GM06990 (cell line): Measurements from ENCODE around the gene DHX57.

Experiments used
- DNase-seq: peaks from one replicate; pipeline ENCODE4 v3.0.0-alpha.2; 2011; ENCODE audit not compliant: insufficient read length; ENCODE audit errors: extremely low read depth
- H3K27me3 ChIP-seq: replicated peaks from 2 replicates; pipeline ENCODE4 v1.6.0; 2011; ENCODE audit warnings: low read length; ENCODE audit not compliant: control insufficient read depth, insufficient read depth
- H3K36me3 ChIP-seq: 2 replicates; pipeline ENCODE4 v1.5.1; 2011; ENCODE audit warnings: low read length; ENCODE audit not compliant: control insufficient read depth, insufficient read depth
- H3K4me3 ChIP-seq: replicated peaks from 2 replicates; pipeline ENCODE4 v1.5.1; 2011; ENCODE audit warnings: low read depth, mild to moderate bottlenecking, control low read depth, low read length
- TF ChIP-seq, protein P1 (sequence below): IDR thresholded peaks from 2 replicates; pipeline ENCODE4 v1.5.1; 2011; ENCODE audit warnings: low read length, control low read depth, mild to moderate bottlenecking, inconsistent platforms; ENCODE audit not compliant: insufficient read depth, poor library complexity, severe bottlenecking

DHX57 gene

DNA sequence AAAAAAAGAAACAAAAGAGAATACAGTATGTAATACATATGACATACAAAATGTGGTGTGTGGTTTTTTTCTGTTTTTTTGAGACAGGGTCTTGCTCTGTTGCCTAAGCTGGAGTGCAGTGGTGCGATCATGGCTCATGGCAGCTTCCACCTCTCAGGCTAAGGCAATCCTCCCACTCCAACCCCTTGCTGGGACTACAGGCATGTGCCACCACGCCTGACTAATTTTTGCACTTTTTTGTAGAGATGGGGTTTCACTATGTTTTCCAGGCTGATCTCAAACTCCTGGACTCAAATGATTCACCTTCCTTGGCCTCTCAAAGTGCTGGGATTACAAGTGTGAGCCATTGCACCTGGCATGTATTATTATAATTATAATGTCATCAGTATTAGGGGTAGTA lies 38.9 kb downstream of the DHX57 start:
- TF ChIP-seq, protein P1, sequence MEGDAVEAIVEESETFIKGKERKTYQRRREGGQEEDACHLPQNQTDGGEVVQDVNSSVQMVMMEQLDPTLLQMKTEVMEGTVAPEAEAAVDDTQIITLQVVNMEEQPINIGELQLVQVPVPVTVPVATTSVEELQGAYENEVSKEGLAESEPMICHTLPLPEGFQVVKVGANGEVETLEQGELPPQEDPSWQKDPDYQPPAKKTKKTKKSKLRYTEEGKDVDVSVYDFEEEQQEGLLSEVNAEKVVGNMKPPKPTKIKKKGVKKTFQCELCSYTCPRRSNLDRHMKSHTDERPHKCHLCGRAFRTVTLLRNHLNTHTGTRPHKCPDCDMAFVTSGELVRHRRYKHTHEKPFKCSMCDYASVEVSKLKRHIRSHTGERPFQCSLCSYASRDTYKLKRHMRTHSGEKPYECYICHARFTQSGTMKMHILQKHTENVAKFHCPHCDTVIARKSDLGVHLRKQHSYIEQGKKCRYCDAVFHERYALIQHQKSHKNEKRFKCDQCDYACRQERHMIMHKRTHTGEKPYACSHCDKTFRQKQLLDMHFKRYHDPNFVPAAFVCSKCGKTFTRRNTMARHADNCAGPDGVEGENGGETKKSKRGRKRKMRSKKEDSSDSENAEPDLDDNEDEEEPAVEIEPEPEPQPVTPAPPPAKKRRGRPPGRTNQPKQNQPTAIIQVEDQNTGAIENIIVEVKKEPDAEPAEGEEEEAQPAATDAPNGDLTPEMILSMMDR = no peak
- H3K4me3 ChIP-seq = no peak overlapping the region
- peak; percentile 10 for DNase-seq
- H3K27me3 ChIP-seq = no peaks in the 10 kb centered on the region
- no peaks in the 10 kb centered on the region; the same call in none of the 2 replicates for H3K36me3 ChIP-seq

DNA sequence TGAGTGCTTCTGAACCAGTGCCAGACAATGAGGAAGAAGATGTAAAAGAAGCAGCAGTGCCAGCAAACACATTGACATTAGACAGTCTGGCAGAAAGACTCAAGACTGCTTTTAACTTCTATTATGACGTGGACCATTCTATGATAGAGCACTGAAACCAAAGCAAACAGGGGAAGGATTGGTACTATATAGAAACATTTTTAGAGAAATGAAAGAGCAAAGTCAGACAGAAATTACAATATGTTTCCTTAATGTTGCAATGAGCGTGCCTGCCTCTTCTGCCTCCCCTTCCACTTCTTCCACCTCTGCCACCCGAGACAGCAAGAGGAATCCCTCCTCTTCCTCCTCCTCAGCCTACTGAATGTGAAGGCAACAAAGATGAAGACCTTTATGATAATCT lies 39.7 kb downstream of the DHX57 start:
- TF ChIP-seq, protein P1 = no peak

DNA sequence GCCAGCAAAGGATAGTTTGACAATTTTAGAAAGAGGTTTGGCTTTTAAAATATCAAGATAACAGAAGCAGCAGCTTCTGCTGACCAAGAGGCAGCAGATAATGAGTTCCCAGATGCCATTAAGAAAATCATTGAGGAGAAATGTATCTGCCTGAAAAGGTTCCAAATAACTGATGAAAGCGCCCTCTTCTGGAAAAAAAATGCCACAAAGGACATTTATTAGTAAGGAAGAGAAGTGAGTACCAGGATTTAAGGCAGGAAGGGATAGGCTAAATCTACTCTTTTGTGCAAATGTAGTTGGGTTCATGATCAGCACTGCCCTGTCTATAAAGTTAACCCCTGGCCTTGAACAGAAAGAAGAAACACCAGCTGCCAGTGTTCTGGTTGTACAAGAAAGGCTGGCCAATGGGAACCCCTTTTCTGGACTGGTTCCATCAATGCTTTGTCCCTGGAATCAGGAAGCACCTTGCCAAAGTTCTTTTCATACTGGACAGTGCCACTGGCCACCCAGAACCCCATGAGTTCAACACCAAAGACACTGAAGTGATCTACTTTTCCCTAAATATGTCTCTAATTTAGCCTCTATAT lies 40.6 kb downstream of the DHX57 start:
- Histone ChIP-seq H3K36me3 (no peaks in the 10 kb centered on the region; the same call in none of the 2 replicates), H3K4me3 (no peak overlapping the region), H3K27me3 (no peaks in the 10 kb centered on the region)
- no peak for DNase-seq
- TF ChIP-seq, protein P1 = peak; percentile 41

More for the DNA sequence above, 39.7 kb downstream of the DHX57 start:
- no peaks in the 10 kb centered on the region; the same call in none of the 2 replicates for H3K36me3 ChIP-seq
- peak; percentile 67 for DNase-seq
- H3K27me3 ChIP-seq = no peaks in the 10 kb centered on the region
- H3K4me3 ChIP-seq = no peak overlapping the region

DNA sequence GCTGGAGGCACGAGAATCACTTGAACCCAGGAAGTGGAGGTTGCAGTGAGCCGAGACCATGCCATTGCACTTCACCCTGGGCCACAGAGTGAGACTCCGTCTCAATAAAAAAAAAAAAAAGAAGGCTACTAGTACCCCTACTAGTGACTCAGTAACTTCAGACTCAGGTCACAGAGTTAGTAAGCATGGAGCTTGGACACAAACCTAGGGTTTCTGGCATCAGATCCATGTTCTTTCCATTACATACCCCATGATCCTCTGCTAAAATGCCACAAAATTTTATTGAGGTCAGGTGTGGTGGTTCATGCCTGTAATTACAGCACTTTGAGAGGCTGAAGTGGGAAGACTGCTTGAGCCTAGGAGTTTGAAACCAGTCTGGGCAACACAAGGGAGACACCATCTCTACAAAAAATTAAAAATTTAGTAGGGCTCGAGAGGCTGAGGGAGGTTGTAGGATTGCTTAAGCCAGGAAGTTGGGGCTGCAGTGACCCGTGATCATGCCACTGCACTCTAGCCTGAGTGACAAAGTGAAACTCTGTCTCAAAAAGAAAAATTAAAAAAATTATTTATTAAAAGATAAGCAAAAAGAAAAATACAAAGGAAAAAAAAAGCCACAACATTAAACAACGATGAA lies 45.1 kb downstream of the DHX57 start:
- no peak for DNase-seq
- H3K27me3 ChIP-seq = no peaks in the 10 kb centered on the region
- H3K4me3 ChIP-seq = no peak overlapping the region
- no peaks in the 10 kb centered on the region for H3K36me3 ChIP-seq
- TF ChIP-seq, protein P1 = no peak

DNA sequence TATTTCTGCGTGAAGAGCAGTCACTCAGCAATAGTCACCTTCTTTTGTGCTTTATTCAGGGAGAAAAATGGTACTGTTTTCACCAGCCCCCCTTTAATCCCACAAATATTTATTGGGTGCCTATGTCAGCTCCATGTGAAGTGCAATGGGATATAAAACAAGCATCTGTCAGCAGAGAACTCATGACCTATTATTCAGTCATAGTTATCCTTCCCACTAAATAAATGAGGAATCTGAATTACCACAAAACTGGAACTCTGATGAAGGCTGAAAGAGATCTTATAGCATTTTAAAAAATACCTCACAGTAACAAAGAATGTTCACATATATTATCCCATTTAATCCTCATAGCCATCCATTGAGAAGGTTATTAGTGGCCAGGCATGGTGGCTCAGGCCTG lies 45.8 kb downstream of the DHX57 start:
- no peak for DNase-seq
- Histone ChIP-seq H3K27me3 (no peaks in the 10 kb centered on the region), H3K36me3 (no peaks in the 10 kb centered on the region)

More for the DNA sequence above, 45.8 kb downstream of the DHX57 start:
- TF ChIP-seq, protein P1 = no peak
- H3K4me3 ChIP-seq = no peak overlapping the region
